ENCODE measurements around the gene TMEM198.

The TMEM198 gene

GRCh38 chr2:219509780-219510511, 33.9 kb upstream of the TMEM198 start:
- DNase-seq: peak; percentile 27

DNA sequence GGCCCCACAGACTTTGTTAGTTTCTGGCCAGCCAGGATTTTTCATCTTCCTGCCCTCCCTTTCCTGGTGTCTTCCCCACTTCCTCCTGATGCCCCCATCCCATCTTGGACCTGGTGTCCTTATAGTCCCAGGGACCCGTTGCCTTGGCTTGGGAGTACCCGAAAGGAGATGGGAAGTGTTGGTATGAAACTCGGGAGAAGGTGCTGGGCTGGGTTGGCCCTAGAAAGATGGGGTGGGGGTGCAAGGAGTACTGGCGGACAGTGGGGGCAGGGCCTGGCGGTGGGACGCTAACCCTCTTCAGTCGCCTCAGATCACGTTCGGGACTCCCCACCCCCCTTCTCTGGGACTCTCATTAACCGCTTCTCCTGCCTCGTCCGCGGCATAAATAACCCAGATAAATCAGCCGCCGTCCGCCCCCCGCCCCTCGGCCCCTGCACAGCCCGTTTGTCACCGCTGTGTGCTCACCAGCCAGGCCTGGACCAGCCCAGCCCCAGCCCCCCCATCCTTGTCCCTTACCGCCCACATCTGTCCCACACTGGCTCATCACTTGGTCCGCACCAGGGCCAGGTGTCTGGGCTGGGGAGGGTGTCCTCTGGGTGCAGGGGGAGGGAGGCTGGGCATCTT, 33.2 kb upstream of the TMEM198 start:
- no peak for DNase-seq

GRCh38 chr2:219511547-219512325, 32.1 kb upstream of the TMEM198 start:
- DNase-seq: no peak

GRCh38 chr2:219512524-219513216, 31.2 kb upstream of the TMEM198 start:
- no peak for DNase-seq

GRCh38 chr2:219513787-219514186, 30.0 kb upstream of the TMEM198 start:
- no peak for DNase-seq

DNA sequence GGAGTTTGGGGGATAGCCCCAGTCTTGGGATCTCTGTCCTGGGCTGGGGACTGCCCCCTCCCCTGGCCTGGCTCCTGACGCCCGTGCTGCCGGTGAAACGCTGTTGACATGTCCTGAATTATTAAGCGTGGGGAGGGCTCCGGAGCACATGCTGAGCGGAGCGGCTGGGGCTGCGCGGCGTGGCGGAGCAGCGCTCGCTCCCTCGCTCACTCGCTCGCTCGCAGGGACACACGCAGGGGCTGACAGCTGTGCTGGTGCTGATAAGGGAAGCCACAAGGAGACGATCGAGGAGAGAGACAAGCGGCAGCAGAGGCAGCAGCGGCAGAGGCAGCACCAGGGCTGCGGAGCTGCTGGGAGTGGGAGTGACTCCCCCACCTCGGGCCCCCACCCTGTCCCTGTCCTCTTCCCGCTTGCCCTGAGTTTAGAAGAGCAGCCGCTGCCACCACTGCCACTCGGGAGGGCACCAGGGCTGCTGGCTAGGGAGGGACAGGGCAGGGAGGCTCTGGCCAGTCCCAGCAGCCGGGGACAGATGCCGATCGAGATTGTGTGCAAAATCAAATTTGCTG, 29.5 kb upstream of the TMEM198 start, which contains the start of gene ASIC4:
ASIC4 (plus strand) TSS at position 287 of the 566 bp plus-strand sequence; CDS start at position 530, 243 bp downstream.
- no peak for DNase-seq

GRCh38 chr2:219514836-219515235, 29.0 kb upstream of the TMEM198 start:
- DNase-seq: no peak

GRCh38 chr2:219515874-219516629, 27.8 kb upstream of the TMEM198 start:
- DNase-seq: no peak

- no peak for DNase-seq
Observed at GRCh38 chr2:219516888-219517287, 26.9 kb upstream of the TMEM198 start.

- DNase-seq: no peak
Observed at GRCh38 chr2:219517954-219518778, 25.7 kb upstream of the TMEM198 start.

- DNase-seq: no peak
Observed at GRCh38 chr2:219519526-219519916, 24.3 kb upstream of the TMEM198 start.

- DNase-seq: no peak
Observed at GRCh38 chr2:219520079-219520478, 23.7 kb upstream of the TMEM198 start.

- DNase-seq: no peak
Observed at GRCh38 chr2:219521066-219521880, 22.6 kb upstream of the TMEM198 start.

- peak; percentile 62 for DNase-seq
Observed at GRCh38 chr2:219522111-219523030, 21.5 kb upstream of the TMEM198 start.

DNA sequence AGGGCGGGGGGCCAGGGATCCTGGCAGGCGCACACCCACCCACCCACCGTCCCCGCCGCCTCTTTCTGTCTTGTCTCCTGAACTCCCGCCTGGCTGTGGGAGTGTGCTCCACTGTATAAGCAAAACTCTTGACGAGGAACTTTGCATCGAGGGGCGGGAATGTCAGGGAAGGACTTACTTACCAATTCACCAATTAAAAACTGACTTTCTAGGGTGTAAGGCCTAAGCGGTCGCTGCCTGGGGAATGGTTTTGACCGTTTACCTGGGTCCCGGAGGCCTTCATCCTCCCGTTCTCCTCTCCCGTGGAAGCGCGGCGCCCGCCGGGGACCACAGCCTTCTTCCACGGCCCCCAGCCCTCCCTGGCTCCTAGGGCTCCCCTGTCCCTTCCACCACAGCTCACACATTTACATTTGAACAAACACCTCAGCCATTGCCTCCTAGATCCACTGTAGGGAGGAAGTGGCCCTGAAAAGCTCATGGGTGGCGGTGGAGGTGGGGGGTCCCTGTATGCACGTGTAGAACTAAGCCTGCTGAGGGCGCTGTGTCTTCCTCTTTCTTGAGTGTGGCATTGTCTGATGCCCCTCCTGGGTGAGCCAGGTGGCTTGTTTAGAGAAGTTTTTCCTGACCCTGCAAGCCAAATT, 20.7 kb upstream of the TMEM198 start:
- peak; percentile 38 for DNase-seq

GRCh38 chr2:219524817-219525216, 19.0 kb upstream of the TMEM198 start:
- DNase-seq: no peak

DNA sequence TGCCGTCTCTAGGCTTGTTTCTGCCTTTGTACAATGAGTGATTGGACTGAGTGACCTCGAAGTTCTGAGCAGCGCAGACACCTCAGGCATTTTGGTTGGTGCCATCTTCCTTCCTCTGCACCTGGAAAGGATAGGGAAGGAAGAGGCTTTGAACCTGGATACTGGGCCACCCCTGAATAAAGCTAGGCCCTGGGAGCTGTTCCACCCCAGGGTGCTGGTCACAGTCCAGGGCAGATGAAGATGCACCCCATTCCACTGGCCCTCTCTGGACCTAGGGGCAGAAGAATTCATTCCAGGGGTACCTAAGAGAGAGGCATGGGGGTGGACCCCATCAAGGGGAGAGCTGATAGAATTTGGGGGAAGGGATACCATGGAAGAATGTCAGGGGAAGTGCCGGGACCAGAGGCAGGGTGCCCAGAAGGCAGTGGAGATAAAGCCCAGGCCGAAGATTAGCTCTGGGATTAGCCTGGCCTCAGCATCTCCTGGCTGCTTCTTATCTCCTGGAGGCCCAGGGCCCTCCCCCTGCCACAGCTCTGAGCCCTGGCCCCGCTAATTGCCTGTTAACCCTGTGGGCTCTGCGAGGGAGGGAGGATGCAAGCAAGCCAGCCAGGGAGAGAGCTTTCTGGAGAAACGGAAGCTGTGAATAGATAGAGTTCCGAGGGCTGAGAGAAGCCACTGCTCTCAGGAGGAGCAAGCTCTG, 18.1 kb upstream of the TMEM198 start:
- DNase-seq: no peak
